ENCODE measurements around the gene AFF4.

DNA sequence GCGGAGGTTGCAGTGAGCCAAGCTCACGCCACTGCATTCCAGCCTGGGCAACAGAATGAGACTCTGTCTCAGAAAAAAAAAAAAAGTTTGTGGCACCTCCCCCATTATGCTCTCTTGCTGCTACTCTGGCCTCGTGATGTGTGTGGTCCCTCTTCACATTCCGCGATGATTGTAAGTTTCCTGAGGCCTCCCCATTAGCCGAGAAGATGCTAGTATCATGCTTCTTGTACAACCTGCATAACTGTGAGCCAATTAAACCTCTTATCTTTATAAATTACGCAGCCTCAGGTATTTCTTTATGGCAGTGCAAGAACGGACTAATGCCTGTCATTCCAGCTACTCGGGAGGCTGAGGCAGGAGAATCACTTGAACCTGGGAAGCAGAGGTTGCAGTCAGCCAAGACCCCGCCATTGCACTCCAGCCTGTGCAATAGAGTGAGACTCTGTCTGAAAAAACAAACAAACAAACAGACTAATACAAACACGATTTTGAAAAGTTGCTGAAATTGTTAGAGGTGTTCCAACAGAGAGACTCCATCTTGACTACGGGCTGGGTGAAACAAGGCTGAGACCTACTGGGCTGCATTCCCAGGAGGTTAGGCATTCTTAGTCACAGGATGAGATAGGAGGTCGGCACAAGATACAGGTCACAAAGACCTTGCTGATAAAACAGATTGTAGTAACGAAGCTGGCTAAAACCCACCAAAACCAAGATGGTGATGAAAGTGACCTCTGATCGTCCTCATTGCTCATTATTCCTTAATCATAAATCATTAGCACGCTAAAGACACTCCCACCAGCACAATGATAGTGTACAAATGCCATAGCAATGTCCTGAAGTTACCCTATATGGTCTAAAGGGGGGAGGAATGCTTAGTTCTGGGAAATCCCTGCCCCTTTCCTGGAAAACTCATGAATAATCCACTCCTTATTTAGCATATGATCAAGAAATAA lies 8.3 kb upstream of the AFF4 start:
- no peak for TF ChIP-seq YY1 (IDR thresholded peaks at IDR 0.05; ENCODE audit: insufficient read depth, insufficient read length)
- no peak for TF ChIP-seq ZNF274 (IDR thresholded peaks at IDR 0.05; ENCODE audit: low read depth, low read length)

Measured in NT2/D1 (cell line).